ENCODE data around the gene GRAMD1B.

DNA sequence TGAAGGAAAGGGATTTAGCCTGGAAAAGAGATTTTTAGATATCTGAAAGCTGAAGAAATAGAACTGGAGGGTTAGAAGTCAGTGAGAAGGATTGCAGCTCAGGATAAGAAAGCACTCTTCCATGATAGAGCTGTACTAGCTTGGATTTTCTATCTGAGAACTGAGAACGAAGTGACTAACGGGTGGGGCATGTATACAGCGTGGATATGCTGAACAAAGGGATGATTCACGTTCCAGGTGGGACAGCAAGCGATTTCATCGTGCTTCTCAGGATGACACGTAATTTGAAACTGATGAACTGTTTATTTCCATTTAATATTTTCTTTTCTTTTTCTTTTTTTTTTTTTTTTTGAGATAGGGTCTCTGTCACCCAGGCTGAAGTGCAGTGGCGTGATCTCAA lies 53.0 kb downstream of the GRAMD1B start:
- TF ChIP-seq, protein P1, sequence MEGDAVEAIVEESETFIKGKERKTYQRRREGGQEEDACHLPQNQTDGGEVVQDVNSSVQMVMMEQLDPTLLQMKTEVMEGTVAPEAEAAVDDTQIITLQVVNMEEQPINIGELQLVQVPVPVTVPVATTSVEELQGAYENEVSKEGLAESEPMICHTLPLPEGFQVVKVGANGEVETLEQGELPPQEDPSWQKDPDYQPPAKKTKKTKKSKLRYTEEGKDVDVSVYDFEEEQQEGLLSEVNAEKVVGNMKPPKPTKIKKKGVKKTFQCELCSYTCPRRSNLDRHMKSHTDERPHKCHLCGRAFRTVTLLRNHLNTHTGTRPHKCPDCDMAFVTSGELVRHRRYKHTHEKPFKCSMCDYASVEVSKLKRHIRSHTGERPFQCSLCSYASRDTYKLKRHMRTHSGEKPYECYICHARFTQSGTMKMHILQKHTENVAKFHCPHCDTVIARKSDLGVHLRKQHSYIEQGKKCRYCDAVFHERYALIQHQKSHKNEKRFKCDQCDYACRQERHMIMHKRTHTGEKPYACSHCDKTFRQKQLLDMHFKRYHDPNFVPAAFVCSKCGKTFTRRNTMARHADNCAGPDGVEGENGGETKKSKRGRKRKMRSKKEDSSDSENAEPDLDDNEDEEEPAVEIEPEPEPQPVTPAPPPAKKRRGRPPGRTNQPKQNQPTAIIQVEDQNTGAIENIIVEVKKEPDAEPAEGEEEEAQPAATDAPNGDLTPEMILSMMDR (IDR thresholded peaks at IDR 0.05) = no peak
- no peak for TF ChIP-seq POLR2A (IDR thresholded peaks at IDR 0.05)

All from esophagus squamous epithelium (tissue), 4 donors.